Endothelial cell (in vitro differentiated cells): Measurements from ENCODE around the gene MYORG. TPM values are rescaled to one million over a fixed set of nuclear protein-coding genes. Genes with fewer than 3 reads are reported as not detected.

Source experiments
- DNase-seq: peaks from one replicate; pipeline ENCODE4 v3.0.0; 2021; ENCODE audit warnings: low spot score
- H3K27ac Mint-ChIP-seq: one replicate; pipeline ENCODE4 v1.8.0; 2021; ENCODE audit warnings: mixed read lengths, inconsistent platforms; ENCODE audit not compliant: unreplicated experiment
- H3K27me3 Mint-ChIP-seq: one replicate; pipeline ENCODE4 v1.8.0; 2021; ENCODE audit warnings: mild to moderate bottlenecking, moderate library complexity, mixed read lengths, inconsistent platforms; ENCODE audit not compliant: unreplicated experiment
- H3K36me3 Mint-ChIP-seq: one replicate; pipeline ENCODE4 v1.8.0; 2021; ENCODE audit warnings: mild to moderate bottlenecking, low read depth, mixed read lengths, inconsistent platforms; ENCODE audit not compliant: unreplicated experiment
- H3K4me1 Mint-ChIP-seq: one replicate; pipeline ENCODE4 v1.8.0; 2021; ENCODE audit warnings: mild to moderate bottlenecking, mixed read lengths, inconsistent platforms; ENCODE audit not compliant: unreplicated experiment
- H3K4me3 Mint-ChIP-seq: one replicate; pipeline ENCODE4 v1.8.0; 2021; ENCODE audit warnings: mild to moderate bottlenecking, mixed read lengths, inconsistent platforms; ENCODE audit not compliant: unreplicated experiment
- H3K9me3 Mint-ChIP-seq: one replicate; pipeline ENCODE4 v1.8.0; 2021; ENCODE audit warnings: mixed read lengths, inconsistent platforms; ENCODE audit not compliant: unreplicated experiment
- total RNA-seq: library from RNA; stranded (reverse); fragmentation: NEBNext Ultra II Directional; extraction: Animal tissue kit (Norgen Biotek cat#: 25700); gene quantifications from one replicate; pipeline ENCODE4 v1.2.1, GENCODE V29; 2021; ENCODE audit not compliant: unreplicated experiment
- TF ChIP-seq, protein P1 (sequence below): fragments of 200-600 bp; sonication (generic); IDR thresholded peaks from one replicate; pipeline ENCODE4 v1.5.0; 2021; ENCODE audit warnings: antibody characterized with exemption; ENCODE audit not compliant: unreplicated experiment

Gene MYORG
- total RNA-seq, 1 donor from 2014 or later = 77.0 TPM

DNA sequence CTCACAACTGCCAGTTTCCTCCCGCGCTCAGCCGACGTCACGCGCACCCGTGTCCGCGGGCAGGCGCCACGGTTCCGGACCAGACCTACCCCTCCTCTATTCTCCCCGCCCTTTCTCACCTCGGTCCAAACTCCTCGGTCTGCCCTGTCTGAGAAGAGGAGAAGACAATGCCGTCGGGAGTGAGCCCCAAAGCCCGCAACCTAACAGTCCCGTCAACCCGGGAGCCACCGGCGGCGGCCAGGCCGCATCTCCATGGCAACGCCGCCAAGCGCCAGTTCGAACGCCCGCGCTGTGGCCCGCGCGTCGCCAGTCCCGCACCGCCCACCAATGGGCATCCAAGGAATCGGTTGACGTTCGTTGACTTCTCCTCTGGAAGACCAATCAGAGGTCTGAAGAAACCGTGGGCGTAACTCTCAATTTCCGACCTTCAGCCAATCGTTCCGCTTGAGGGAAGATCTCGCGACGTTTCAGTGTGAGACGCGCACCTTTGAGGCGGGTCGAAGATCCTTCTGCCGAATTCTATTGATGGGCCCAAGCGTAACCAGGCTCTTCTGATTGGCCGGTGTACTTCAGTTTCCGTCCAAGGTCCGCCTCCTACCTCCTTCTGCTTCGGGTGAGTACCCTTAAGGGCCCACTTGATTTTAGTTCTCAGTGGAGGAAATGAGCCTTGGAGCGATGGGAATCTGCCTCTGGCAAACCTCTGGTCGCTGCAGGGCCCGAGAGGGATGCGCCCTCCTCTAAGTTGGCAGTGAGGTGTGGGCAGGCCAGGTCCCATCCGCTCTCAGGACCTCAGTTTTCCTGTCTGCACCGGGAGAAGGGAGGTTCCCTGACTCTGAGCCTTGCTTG is 47.5 kb downstream of the MYORG start, which contains the start of the genes KIF24 and NUDT2:
TSS of gene KIF24 (minus strand) at position 282 of the 846 bp plus-strand sequence. CDS start 17,922 bp downstream, outside the sequence.
TSS of gene NUDT2 (plus strand) at position 583 of the 846 bp plus-strand sequence. CDS start 9,471 bp downstream, outside the sequence.
- no peaks in the 10 kb centered on the region for H3K9me3 Mint-ChIP-seq
- TF ChIP-seq, protein P1, sequence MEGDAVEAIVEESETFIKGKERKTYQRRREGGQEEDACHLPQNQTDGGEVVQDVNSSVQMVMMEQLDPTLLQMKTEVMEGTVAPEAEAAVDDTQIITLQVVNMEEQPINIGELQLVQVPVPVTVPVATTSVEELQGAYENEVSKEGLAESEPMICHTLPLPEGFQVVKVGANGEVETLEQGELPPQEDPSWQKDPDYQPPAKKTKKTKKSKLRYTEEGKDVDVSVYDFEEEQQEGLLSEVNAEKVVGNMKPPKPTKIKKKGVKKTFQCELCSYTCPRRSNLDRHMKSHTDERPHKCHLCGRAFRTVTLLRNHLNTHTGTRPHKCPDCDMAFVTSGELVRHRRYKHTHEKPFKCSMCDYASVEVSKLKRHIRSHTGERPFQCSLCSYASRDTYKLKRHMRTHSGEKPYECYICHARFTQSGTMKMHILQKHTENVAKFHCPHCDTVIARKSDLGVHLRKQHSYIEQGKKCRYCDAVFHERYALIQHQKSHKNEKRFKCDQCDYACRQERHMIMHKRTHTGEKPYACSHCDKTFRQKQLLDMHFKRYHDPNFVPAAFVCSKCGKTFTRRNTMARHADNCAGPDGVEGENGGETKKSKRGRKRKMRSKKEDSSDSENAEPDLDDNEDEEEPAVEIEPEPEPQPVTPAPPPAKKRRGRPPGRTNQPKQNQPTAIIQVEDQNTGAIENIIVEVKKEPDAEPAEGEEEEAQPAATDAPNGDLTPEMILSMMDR = no peak
- H3K4me1 Mint-ChIP-seq = peaks cover 13% of the 10 kb centered on the region
- peak within 1 kb of the TSS; percentile 98 for H3K4me3 Mint-ChIP-seq
- H3K27ac Mint-ChIP-seq = peak within 1 kb of the TSS; percentile 99
- peak; percentile 95 for DNase-seq
- peaks cover 5% of the 10 kb centered on the region for H3K27me3 Mint-ChIP-seq
- peaks cover 3% of the 10 kb centered on the region for H3K36me3 Mint-ChIP-seq

DNA sequence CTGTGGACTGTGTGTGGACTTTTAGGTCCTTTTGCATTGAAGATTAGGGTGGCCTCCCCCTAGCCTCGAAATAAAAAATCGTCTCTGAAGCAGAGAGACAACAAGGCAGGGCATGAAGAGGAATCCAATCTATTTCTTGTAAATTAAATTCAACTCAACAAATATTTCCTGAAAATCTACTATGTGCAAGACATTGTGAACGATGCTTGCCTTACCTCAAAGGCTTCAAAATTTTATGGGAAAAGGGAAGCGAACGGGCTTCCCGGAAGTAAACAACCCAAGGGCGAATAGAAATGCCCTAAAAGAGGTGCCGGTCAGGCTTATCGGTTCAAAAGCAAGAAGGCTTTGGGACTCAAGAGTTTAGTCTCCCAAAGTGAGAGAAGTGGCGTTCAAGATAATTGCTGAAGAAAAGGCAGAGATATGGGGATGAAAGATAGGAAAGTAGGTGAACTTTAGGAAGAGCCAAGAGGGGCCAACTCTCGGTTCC is 48.2 kb downstream of the MYORG start:
- Mint-ChIP-seq H3K27ac (peak overlapping the region; percentile 99), H3K27me3 (peaks cover 5% of the 10 kb centered on the region), H3K9me3 (no peaks in the 10 kb centered on the region), H3K36me3 (peaks cover 3% of the 10 kb centered on the region), H3K4me3 (peak overlapping the region; percentile 98), H3K4me1 (peaks cover 12% of the 10 kb centered on the region)
- no peak for DNase-seq
- TF ChIP-seq, protein P1 = no peak

DNA sequence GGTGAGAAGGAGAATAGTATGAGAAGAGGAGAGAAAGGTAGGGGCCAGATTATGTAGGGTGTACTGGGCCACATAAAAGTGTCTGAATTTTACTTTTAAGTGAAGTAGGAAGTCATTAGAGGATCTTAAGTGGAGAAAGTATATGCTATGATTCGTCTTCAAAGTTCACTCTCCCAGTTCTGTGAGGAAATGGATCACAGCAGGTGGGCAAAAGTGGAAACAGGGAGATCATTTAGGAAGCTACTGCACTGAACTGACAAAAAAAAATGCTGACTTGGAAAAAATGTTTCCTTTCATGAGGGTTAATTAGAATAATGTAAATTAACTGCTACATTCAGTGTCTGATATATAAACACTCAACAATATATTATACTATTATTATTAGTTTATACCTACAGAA is 50.0 kb downstream of the MYORG start:
- Mint-ChIP-seq H3K36me3 (peaks cover 3% of the 10 kb centered on the region), H3K27me3 (peaks cover 5% of the 10 kb centered on the region), H3K4me3 (no peak overlapping the region), H3K27ac (no peak overlapping the region), H3K4me1 (peaks cover 12% of the 10 kb centered on the region), H3K9me3 (no peaks in the 10 kb centered on the region)
- TF ChIP-seq, protein P1 = no peak
- no peak for DNase-seq

DNA sequence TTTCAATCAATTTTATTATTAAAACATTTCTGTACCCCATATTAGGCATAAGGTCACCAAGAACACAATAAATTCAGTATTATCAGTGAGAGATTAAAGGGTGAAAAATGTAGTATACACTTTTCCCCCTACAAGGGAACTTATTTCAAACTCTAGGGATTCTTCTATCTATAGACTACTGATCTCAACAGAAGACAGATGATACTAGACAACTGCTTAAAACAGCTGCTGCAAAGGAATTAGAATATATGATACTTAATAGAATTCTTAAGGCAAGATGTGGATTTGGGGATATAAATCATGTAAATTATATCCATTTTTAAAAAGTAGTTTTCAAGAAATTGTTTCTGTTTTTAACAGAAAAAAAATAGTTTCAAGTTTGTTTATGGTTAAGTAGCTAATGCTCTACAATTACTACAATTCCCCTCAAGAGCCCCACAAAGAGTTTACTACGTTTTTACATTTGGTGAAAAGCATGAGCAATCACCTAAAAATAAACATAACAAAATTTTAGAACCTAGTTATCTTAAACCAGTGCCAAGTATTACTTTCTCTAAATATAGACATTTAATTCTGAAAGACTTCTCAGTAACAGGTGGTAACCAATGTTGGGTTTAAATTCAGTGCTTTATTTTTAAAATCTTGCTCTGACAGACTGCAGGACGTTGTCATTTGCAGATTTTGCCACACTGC is 53.7 kb downstream of the MYORG start:
- H3K36me3 Mint-ChIP-seq = peaks cover 4% of the 10 kb centered on the region
- TF ChIP-seq, protein P1 = no peak
- H3K27ac Mint-ChIP-seq = no peak overlapping the region
- H3K4me1 Mint-ChIP-seq = no peaks in the 10 kb centered on the region
- H3K27me3 Mint-ChIP-seq = peaks cover 3% of the 10 kb centered on the region
- no peak overlapping the region for H3K4me3 Mint-ChIP-seq
- H3K9me3 Mint-ChIP-seq = no peaks in the 10 kb centered on the region
- DNase-seq = no peak
